Measurements from ENCODE around the gene REM2. TPM values are rescaled to one million over a fixed set of nuclear protein-coding genes. Genes with fewer than 3 reads are reported as not detected.

The REM2 gene
- total RNA-seq, 4 donors from 2014 or later = 1.1 TPM; not detected in 3

GRCh38 chr14:22926316-22926715 lies 43.3 kb downstream of the REM2 start:
- Histone ChIP-seq H3K27me3 (no peaks in the 10 kb centered on the region), H3K36me3 (peaks cover 3 to 52% of the 10 kb centered on the region in 2 donors), H3K27ac (no peak overlapping the region), H3K4me1 (peaks cover 9 to 11% of the 10 kb centered on the region in 2 donors), H3K4me3 (no peak overlapping the region), H3K9me3 (no peaks in the 10 kb centered on the region)
- TF ChIP-seq, protein P1, sequence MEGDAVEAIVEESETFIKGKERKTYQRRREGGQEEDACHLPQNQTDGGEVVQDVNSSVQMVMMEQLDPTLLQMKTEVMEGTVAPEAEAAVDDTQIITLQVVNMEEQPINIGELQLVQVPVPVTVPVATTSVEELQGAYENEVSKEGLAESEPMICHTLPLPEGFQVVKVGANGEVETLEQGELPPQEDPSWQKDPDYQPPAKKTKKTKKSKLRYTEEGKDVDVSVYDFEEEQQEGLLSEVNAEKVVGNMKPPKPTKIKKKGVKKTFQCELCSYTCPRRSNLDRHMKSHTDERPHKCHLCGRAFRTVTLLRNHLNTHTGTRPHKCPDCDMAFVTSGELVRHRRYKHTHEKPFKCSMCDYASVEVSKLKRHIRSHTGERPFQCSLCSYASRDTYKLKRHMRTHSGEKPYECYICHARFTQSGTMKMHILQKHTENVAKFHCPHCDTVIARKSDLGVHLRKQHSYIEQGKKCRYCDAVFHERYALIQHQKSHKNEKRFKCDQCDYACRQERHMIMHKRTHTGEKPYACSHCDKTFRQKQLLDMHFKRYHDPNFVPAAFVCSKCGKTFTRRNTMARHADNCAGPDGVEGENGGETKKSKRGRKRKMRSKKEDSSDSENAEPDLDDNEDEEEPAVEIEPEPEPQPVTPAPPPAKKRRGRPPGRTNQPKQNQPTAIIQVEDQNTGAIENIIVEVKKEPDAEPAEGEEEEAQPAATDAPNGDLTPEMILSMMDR (IDR thresholded peaks at IDR 0.05 in 4 of 5, conservative IDR thresholded peaks at IDR 0.05 in 1 of 5) = no peak
- no peak for TF ChIP-seq POLR2A (IDR thresholded peaks at IDR 0.05)
- DNase-seq = no peak
- in situ Hi-C loops (cut with MboI; ENCODE audit: low sequenced_read_pairs in 4 of 4) (no loop called here), intact Hi-C loops (cut with DNase I; ENCODE audit: low total_unique reads) (loop anchor here (5.0 to 10.0 kb wide), 3 partner anchors 358 to 628 kb away; partner anchors contain the start of genes HOMEZ, PPP1R3E, THTPA and ZFHX2)
- no peak for ATAC-seq

DNA sequence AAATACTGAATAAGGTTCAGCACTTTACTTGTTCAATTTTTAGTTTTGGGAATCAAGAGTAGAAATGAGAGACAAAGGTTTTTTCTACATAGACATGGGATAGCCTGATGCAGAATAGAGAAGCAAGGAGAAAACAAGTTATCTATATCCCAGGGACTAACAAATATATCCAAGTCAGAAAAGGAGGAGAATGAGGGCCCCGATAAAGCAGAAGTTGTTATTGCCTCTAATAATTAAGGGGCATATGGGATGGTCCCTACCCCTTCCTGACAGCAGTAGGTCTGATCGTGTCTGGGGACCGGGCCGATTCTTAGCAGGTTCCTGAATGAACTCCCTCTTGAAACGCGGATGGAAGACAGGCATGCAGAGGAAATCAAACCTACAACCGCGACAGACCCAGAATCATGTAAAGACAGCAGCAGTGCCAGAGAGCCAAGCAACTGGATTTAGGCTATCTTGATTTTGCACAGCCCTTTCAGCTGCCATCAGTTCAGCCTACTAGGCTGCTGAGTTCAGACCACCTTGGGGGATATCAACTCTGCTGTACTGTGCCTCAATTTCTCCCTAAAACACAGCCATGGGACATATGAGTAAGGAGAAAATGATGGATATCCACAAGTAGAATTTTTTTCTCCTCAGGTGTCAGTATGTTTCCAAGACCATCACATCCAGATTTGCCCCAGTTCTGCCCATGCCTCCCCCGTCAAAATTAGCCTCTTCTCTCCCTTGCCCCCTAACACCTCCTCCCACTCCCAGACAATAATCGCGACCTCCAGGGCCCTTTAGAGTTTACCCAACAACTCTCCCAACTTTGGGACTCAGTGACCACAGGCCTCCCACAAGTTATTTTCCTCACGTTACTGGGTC lies 45.4 kb downstream of the REM2 start:
- H3K36me3 ChIP-seq = peaks cover 3 to 32% of the 10 kb centered on the region in 2 donors
- in situ Hi-C loops (cut with MboI; ENCODE audit: low sequenced_read_pairs in 4 of 4) (no loop called here), intact Hi-C loops (cut with DNase I; ENCODE audit: low total_unique reads) (loop anchor here (1.0 to 10.0 kb wide), 9 partner anchors 9 to 626 kb away; partner anchors contain the start of genes C14orf93, HOMEZ, LRP10 and PABPN1)
- H3K4me1 ChIP-seq = peaks cover 9 to 11% of the 10 kb centered on the region in 2 donors
- peak overlapping the region; percentile 89 to 96 (median 94) for H3K27ac ChIP-seq
- no peaks in the 10 kb centered on the region for H3K9me3 ChIP-seq
- TF ChIP-seq, protein P1 (IDR thresholded peaks at IDR 0.05 in 4 of 5, conservative IDR thresholded peaks at IDR 0.05 in 1 of 5) = no peak
- no peak for TF ChIP-seq POLR2A (IDR thresholded peaks at IDR 0.05)
- H3K4me3 ChIP-seq = peak overlapping the region; percentile 78 to 95 (median 86)
- no peak for ATAC-seq
- no peak for DNase-seq
- no peaks in the 10 kb centered on the region for H3K27me3 ChIP-seq

DNA sequence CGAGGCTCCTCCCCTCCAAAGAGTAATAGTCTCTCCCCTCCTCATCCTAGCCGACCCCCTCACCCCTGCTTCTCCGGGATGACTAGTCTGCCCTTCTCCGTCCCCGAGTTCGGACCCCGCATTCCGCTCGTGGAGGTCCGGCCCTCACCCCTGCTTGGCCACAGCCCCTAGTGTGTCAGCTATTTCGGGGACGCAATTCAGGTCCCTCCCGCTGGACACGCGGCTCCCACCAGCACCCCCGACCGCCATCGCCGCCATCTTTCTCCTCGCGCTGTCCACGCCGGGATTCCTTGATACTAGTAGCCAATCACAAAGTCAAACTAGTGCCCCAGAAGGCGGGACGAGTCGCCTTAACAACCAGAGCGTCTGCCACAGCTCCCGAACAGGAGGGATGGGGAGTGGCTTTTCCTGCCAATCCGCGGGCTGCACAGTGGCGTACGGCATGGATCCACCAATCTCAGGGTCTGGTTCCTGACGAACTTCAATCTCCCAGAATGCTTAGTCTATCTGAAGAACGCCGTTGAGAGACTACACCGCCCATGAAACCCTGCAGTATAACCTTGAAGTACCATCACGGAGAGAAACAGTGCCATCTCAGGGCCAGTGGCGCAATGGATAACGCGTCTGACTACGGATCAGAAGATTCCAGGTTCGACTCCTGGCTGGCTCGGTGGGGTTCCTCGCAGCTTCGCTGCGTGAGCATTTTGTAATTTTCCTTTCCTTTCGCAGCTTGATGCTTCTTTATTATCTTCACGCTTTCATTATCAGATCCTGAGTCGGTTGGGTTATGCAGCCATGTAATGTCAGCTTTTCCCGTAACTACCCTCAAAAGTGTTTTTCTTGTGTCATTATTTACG lies 46.3 kb downstream of the REM2 start, which contains the start of gene PRMT5:
PRMT5 (minus strand) TSS at position 273 of the 857 bp plus-strand sequence; CDS start at position 258, 15 bp downstream.
- in situ Hi-C loops (cut with MboI; ENCODE audit: low sequenced_read_pairs in 4 of 4) = no loop called here
- peak; percentile 84 to 92 for TF ChIP-seq POLR2A (IDR thresholded peaks at IDR 0.05)
- TF ChIP-seq, protein P1 (IDR thresholded peaks at IDR 0.05 in 4 of 5, conservative IDR thresholded peaks at IDR 0.05 in 1 of 5) = no peak
- peak within 1 kb of the TSS; percentile 89 to 96 (median 94) for H3K27ac ChIP-seq

DNA sequence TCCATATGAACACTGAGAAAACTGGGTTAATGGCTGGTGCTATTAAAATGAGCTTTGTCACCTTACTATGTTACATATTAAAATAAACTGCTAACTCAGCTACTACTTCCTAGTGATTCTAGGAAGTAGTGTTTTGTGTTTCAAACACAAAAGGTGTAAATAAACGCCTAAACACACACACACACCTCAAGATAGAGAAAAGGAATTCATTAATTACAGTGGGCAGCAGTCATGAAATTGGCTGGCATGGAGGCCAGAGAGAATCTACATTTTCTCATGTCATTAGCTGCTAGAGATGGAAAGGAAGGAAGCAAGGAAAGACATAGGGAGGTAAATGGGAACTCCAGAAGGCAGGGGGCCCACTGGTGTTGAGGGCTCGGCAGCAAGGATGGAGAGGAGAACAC lies 46.9 kb downstream of the REM2 start:
- DNase-seq = no peak
- TF ChIP-seq, protein P1 (IDR thresholded peaks at IDR 0.05 in 4 of 5, conservative IDR thresholded peaks at IDR 0.05 in 1 of 5) = no peak
- no peak for TF ChIP-seq POLR2A (IDR thresholded peaks at IDR 0.05)
- Histone ChIP-seq H3K4me3 (peak overlapping the region; percentile 58 to 95 (median 72)), H3K27ac (peak overlapping the region; percentile 86 to 93 (median 87)), H3K4me1 (peaks cover 9 to 11% of the 10 kb centered on the region in 2 donors), H3K9me3 (no peaks in the 10 kb centered on the region), H3K36me3 (peaks cover 0 to 17% of the 10 kb centered on the region in 2 donors), H3K27me3 (no peaks in the 10 kb centered on the region)
- intact Hi-C loops (cut with DNase I; ENCODE audit: low total_unique reads) = loop anchor here (1.0 to 10.0 kb wide), 11 partner anchors 11 to 625 kb away; partner anchors contain the start of genes C14orf93, CDH24, HOMEZ and LRP10
- peak; percentile 15 to 48 for ATAC-seq
- in situ Hi-C loops (cut with MboI; ENCODE audit: low sequenced_read_pairs in 4 of 4) = no loop called here

More for the DNA sequence above, 46.3 kb downstream of the REM2 start, which contains the start of gene PRMT5:
- peak; percentile 98 to 99 for ATAC-seq
- no peaks in the 10 kb centered on the region for H3K9me3 ChIP-seq
- peak within 1 kb of the TSS; percentile 78 to 95 (median 86) for H3K4me3 ChIP-seq
- H3K27me3 ChIP-seq = no peaks in the 10 kb centered on the region
- H3K36me3 ChIP-seq = peaks cover 3 to 23% of the 10 kb centered on the region in 2 donors
- DNase-seq = peak; percentile 100
- intact Hi-C loops (cut with DNase I; ENCODE audit: low total_unique reads) = loop anchor here (1.0 to 10.0 kb wide), 9 partner anchors 10 to 625 kb away; partner anchors contain the start of genes C14orf93, HOMEZ, LRP10 and PABPN1
- peaks cover 9 to 11% of the 10 kb centered on the region in 2 donors for H3K4me1 ChIP-seq
